NT2/D1 (cell line): ENCODE results near the gene UTRN.

ENCODE experiments used
- DNase-seq: peaks from one replicate; pipeline ENCODE4 v3.0.0-alpha.2; 2011; ENCODE audit warnings: low read depth, low spot score
- H3K27me3 ChIP-seq: 2 replicates; pipeline ENCODE4 v1.6.0; 2011; ENCODE audit warnings: mild to moderate bottlenecking; ENCODE audit not compliant: insufficient read length, insufficient read depth
- H3K36me3 ChIP-seq: 2 replicates; pipeline ENCODE4 v1.6.1; 2011; ENCODE audit warnings: mild to moderate bottlenecking, low read length, mixed read lengths; ENCODE audit not compliant: insufficient read depth, insufficient read length
- H3K4me1 ChIP-seq: 2 replicates; pipeline ENCODE4 v1.5.1; 2011; ENCODE audit not compliant: insufficient read depth, insufficient read length
- H3K4me3 ChIP-seq: 2 replicates; pipeline ENCODE4 v1.5.1; 2011; ENCODE audit warnings: low read depth; ENCODE audit not compliant: insufficient read length
- H3K9ac ChIP-seq: 2 replicates; pipeline ENCODE4 v1.6.0; 2011; ENCODE audit warnings: low read depth; ENCODE audit not compliant: insufficient read length
- H3K9me3 ChIP-seq: 2 replicates; pipeline ENCODE4 v1.5.1; 2011; ENCODE audit warnings: mild to moderate bottlenecking, low read length; ENCODE audit not compliant: insufficient read depth
- SUZ12 ChIP-seq: IDR thresholded peaks from 2 replicates; pipeline ENCODE4 v1.6.1; 2011; ENCODE audit not compliant: insufficient read length, insufficient read depth; ENCODE audit errors: extremely low read depth
- YY1 ChIP-seq: IDR thresholded peaks from 2 replicates; pipeline ENCODE4 v1.6.1; 2011; ENCODE audit not compliant: insufficient read length, insufficient read depth
- ZNF274 ChIP-seq: IDR thresholded peaks from 2 replicates; pipeline ENCODE4 v1.6.1; 2011; ENCODE audit warnings: mild to moderate bottlenecking, low read depth, low read length

UTRN gene

DNA sequence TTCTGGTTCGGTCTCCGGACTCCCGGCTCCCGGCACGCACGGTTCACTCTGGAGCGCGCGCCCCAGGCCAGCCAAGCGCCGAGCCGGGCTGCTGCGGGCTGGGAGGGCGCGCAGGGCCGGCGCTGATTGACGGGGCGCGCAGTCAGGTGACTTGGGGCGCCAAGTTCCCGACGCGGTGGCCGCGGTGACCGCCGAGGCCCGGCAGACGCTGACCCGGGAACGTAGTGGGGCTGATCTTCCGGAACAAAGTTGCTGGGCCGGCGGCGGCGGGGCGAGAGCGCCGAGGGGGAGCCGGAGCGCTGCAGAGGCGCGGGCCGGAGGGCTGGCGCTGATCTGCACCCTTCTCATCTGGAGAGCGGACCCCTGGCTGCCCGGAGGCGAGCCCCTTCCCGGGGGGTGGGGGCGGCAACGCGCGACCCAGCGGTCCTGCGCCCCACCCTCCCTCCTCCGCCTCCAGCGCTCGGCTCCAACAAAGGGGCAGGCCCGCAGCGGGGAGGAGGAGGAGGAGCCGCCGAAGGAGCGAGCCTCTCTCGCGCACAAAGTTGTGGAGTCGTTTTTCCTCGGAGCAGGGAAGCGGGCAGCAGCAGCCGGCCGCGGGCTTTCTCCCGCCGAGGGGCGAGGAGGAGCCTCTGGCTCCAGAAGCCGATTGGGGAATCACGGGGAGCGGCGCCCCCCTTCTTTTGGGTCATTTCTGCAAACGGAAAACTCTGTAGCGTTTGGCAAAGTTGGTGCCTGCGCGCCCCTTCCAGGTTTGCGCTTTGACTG lies at the start of gene UTRN:
UTRN (plus strand) TSS at position 553 of the 765 bp plus-strand sequence. CDS start 6,494 bp downstream, outside the sequence.
- peak within 1 kb of the TSS; percentile 85 for H3K9ac ChIP-seq
- TF ChIP-seq YY1 (no peak), ZNF274 (no peak), SUZ12 (no peak)
- peak; percentile 62 for DNase-seq
- H3K4me3 ChIP-seq, result peak within 1 kb of the TSS; percentile 70
- peaks cover 5% of the 10 kb centered on the region for H3K36me3 ChIP-seq
- H3K27me3 ChIP-seq, result peaks cover 5% of the 10 kb centered on the region
- H3K9me3 ChIP-seq, result no peaks in the 10 kb centered on the region
- no peaks in the 10 kb centered on the region for H3K4me1 ChIP-seq

DNA sequence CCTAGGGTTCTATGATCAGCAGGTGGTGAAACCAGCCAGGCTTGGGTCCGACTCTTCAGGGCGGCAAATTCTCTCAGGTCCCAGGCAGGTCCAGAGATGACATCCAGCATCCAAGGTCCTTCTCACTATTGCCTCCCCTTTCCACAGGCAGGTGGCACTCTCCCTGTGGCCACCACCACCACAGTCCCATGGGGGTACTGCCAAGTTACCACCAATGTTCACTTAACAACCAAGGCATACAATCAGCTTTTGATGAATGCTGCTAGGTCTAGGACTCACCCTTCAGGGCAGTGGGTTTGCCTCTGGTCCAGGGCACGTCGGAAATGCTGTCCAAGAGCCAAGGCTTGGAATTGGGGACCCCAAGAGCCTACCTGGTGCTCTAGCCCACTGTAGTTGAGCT lies 40.4 kb upstream of the UTRN start:
- TF ChIP-seq ZNF274 (no peak), SUZ12 (no peak), YY1 (no peak)
- Histone ChIP-seq H3K9ac (no peak overlapping the region), H3K27me3 (no peaks in the 10 kb centered on the region), H3K4me1 (no peaks in the 10 kb centered on the region), H3K4me3 (no peak overlapping the region), H3K9me3 (no peaks in the 10 kb centered on the region), H3K36me3 (no peaks in the 10 kb centered on the region)
- no peak for DNase-seq

DNA sequence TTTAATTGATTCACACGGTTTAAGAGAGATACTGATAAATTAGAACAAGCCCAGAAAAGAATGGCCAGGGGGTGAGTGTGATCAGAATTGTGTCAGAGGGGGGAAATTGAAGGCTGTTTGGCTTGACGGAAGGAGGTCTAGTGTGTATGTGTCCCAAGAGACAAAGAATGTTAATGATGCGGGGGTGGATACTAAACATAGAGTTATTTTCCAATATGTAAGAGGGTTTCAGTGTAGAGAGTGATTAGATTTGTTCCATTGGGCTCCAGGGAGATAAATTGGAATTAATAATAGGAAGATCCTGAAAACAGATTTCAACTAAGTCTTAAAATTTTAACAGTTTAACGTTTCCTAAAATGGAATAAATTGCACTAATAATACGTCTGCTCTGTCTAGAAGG lies 38.1 kb upstream of the UTRN start:
- TF ChIP-seq SUZ12 (no peak), YY1 (no peak), ZNF274 (no peak)

DNA sequence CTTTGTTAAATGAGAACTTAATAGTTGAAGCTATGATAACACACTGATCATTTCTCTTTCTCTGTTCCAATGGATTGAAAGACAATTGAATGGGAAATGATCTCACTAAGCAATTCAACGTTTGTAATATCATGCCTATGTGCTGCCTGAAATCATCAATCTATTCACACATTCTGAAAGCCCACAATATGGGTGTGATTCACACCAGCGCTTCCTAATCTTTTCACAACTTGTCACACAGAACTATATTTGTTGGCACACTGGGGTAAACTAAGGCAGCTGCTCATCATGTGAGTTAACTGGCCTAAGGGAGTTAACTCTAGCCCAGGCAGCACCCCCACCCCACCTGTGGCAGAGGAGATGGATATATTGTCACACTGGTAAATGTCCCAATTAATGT lies 37.1 kb upstream of the UTRN start:
- Histone ChIP-seq H3K9me3 (no peaks in the 10 kb centered on the region), H3K4me1 (no peaks in the 10 kb centered on the region), H3K36me3 (no peaks in the 10 kb centered on the region), H3K4me3 (no peak overlapping the region), H3K27me3 (no peaks in the 10 kb centered on the region), H3K9ac (no peak overlapping the region)
- no peak for DNase-seq
- no peak for TF ChIP-seq SUZ12
- no peak for TF ChIP-seq YY1

More for the DNA sequence above, 38.1 kb upstream of the UTRN start:
- Histone ChIP-seq H3K4me1 (no peaks in the 10 kb centered on the region), H3K9ac (no peak overlapping the region), H3K36me3 (no peaks in the 10 kb centered on the region), H3K4me3 (no peak overlapping the region), H3K9me3 (no peaks in the 10 kb centered on the region), H3K27me3 (no peaks in the 10 kb centered on the region)
- DNase-seq, result no peak

DNA sequence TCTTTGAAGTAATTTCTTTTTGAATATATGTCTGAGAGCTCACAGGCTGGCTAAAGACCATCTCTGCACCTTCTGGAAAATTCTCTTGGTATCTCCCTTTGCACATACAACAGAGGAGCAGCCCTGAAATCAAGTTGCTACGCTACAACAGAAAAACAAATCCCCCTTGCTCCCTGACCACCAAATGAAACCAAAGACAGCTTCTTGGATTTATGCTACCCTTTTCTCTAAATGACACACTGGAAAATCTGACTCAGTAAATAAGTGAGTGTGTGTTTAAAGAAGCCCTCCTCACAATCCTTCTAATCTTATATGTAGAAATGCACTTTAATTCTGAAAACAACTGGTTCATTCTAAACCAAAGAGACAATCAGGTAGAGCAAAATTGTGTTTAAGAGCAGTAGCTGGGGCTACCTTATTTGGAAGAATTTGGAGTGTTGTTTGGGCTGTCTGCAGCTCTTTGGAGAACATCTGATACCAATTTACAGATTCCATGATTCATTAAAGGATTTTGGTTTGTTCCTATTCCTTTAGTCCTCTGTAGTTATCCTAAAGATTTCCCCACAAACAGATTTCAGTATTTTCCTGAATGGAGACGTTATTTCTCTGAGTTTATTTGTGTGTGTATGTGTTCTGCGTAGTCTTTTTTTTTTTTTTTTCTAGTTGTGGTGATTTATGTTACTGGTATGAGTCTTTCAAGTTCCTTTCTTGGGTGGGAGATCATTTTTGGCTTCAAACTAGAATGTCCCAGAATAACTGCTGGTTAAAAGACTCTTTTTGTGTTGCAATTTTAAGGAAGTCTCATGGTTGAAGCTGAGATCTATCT lies 36.4 kb upstream of the UTRN start:
- Histone ChIP-seq H3K4me1 (no peaks in the 10 kb centered on the region), H3K4me3 (no peak overlapping the region), H3K36me3 (no peaks in the 10 kb centered on the region), H3K9ac (no peak overlapping the region), H3K27me3 (no peaks in the 10 kb centered on the region), H3K9me3 (no peaks in the 10 kb centered on the region)
- no peak for TF ChIP-seq SUZ12
- no peak for TF ChIP-seq ZNF274
- no peak for TF ChIP-seq YY1
- no peak for DNase-seq

DNA sequence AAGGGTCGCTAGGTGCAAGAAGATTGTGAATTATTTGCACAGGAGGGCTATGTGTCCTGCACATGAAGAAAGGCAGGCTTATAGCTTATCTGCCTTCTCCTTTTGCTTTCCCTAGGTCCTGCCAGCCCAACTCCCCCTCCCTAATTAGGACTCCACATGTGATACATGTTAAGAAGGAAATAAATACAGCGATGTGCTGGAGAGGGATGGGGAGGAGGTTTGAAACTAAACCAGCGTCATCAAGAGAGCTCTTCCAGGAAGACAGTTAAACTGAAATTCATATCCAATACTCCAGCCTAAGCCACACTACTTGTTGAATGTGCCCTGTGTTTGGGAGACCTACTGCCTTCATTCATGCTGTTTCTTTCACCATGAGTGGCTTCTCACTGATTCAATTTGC lies 34.9 kb upstream of the UTRN start:
- Histone ChIP-seq H3K27me3 (no peaks in the 10 kb centered on the region), H3K9me3 (no peaks in the 10 kb centered on the region), H3K9ac (no peak overlapping the region), H3K36me3 (no peaks in the 10 kb centered on the region), H3K4me1 (no peaks in the 10 kb centered on the region), H3K4me3 (no peak overlapping the region)
- no peak for DNase-seq
- TF ChIP-seq ZNF274, result no peak
- no peak for TF ChIP-seq SUZ12
- TF ChIP-seq YY1, result no peak

DNA sequence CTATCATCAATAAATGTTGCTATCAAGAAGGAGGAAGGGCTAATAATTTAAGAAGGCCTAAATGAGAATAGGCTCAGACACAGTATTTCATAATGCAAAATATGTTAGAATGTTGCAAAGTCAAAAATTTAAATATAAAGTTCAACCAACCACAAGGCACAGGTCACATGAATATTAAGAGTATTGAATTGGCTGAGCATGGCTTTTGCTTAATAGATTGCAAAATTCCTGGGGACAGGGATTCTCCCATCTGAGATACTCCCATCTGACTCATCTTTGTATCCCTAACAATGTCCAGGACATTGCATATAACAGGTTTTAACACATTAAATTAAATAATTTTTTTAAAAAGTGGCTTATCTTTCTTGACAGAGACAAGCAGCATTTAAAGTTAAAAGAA lies 32.9 kb upstream of the UTRN start:
- Histone ChIP-seq H3K4me1 (no peaks in the 10 kb centered on the region), H3K9ac (no peak overlapping the region), H3K36me3 (no peaks in the 10 kb centered on the region), H3K27me3 (no peaks in the 10 kb centered on the region), H3K9me3 (no peaks in the 10 kb centered on the region), H3K4me3 (no peak overlapping the region)
- DNase-seq, result no peak
- TF ChIP-seq ZNF274, result no peak
- no peak for TF ChIP-seq YY1
